KOPT-K1 (cell line): ENCODE measurements around the gene MED1.
"Not testable (repeated sequence)": the region's sequence is repeated elsewhere in the genome, so short reads cannot be mapped to it uniquely, and the experiment has no call there.

Experiments used
- H3K27ac ChIP-seq: fragments of 200-600 bp; sonication (generic); 2 replicates; pipeline ENCODE4 v1.5.1; 2016; ENCODE audit warnings: antibody characterized with exemption, mild to moderate bottlenecking, low read depth, low read length; ENCODE audit not compliant: poor library complexity, severe bottlenecking
- H3K36me3 ChIP-seq: fragments of 200-600 bp; sonication (generic); 2 replicates; pipeline ENCODE4 v1.5.1; 2017; ENCODE audit warnings: antibody characterized with exemption, mild to moderate bottlenecking, low read length, moderate library complexity; ENCODE audit not compliant: insufficient read depth
- H3K9me3 ChIP-seq: fragments of 200-600 bp; sonication (generic); 2 replicates; pipeline ENCODE4 v1.5.1; 2017; ENCODE audit warnings: antibody characterized with exemption, low read length, mild to moderate bottlenecking; ENCODE audit not compliant: insufficient read depth, poor library complexity, severe bottlenecking

MED1 gene, protein sequence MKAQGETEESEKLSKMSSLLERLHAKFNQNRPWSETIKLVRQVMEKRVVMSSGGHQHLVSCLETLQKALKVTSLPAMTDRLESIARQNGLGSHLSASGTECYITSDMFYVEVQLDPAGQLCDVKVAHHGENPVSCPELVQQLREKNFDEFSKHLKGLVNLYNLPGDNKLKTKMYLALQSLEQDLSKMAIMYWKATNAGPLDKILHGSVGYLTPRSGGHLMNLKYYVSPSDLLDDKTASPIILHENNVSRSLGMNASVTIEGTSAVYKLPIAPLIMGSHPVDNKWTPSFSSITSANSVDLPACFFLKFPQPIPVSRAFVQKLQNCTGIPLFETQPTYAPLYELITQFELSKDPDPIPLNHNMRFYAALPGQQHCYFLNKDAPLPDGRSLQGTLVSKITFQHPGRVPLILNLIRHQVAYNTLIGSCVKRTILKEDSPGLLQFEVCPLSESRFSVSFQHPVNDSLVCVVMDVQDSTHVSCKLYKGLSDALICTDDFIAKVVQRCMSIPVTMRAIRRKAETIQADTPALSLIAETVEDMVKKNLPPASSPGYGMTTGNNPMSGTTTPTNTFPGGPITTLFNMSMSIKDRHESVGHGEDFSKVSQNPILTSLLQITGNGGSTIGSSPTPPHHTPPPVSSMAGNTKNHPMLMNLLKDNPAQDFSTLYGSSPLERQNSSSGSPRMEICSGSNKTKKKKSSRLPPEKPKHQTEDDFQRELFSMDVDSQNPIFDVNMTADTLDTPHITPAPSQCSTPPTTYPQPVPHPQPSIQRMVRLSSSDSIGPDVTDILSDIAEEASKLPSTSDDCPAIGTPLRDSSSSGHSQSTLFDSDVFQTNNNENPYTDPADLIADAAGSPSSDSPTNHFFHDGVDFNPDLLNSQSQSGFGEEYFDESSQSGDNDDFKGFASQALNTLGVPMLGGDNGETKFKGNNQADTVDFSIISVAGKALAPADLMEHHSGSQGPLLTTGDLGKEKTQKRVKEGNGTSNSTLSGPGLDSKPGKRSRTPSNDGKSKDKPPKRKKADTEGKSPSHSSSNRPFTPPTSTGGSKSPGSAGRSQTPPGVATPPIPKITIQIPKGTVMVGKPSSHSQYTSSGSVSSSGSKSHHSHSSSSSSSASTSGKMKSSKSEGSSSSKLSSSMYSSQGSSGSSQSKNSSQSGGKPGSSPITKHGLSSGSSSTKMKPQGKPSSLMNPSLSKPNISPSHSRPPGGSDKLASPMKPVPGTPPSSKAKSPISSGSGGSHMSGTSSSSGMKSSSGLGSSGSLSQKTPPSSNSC (N-terminal part only)

DNA sequence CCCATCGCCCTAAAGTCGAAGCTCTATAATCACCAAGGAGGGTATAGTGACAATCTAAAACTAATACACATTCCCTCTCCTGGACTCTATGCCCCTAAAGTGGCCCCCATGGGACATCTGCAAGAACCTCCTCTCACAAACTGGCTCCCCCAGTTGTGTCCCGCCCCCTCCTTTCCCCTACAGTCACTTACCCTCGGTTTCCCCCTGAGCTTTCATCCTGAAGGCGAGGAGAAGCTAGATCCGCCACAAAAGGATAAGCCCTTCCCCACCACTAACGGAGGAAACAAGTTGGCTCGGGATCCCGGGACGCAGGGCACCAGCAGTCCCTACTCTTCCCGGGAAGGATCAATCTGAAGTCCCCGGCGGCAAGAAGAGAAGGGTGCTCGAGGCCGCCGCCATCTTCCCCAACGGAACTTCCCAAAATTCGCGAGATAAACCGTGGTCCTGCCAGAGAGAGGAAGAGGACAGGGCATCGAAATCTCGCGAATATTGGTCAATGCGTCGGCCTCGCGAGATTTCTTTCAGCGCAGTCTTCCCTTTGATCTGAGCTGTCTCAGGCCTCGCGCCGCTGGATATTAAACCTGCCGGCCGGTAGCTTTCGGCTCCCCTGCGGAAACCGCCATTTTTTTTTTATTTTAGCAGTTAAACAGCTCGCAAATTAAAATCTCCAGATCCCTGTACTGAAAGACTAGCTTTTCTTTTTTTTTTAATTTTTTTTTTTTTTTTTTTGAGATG lies at the start of gene MED1:
Gene MED1, minus strand, starts transcription at position 417 of the 735 bp plus-strand sequence. Its CDS starts 201 bp downstream, at position 216.
- Histone ChIP-seq H3K36me3 (peaks cover 27% of the 10 kb centered on the region), H3K9me3 (no peaks in the 10 kb centered on the region), H3K27ac (peak within 1 kb of the TSS; percentile 85)

DNA sequence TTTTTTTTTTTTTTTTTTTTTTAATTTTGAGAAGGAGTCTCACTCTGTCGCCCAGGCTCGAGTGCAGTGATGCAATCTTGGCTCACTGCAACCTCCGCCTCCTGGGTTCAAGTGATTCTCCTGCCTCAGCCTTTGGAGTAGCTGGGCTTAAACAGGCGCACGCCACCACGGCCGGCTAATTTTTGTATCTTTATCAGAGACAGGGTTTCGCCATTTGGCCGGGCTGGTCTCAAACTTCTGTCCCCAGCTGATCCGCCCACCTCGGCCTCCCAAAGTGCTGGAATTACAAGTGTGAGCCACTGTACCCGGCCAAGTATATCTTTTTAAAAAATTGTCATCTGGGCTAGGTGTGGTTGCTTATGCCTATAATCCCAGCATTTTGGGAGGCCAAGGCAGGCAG lies 45.9 kb upstream of the MED1 start:
- not testable (repeated sequence) for H3K27ac ChIP-seq
- Histone ChIP-seq H3K9me3 (peaks cover 17% of the 10 kb centered on the region), H3K36me3 (peaks cover 96% of the 10 kb centered on the region)

DNA sequence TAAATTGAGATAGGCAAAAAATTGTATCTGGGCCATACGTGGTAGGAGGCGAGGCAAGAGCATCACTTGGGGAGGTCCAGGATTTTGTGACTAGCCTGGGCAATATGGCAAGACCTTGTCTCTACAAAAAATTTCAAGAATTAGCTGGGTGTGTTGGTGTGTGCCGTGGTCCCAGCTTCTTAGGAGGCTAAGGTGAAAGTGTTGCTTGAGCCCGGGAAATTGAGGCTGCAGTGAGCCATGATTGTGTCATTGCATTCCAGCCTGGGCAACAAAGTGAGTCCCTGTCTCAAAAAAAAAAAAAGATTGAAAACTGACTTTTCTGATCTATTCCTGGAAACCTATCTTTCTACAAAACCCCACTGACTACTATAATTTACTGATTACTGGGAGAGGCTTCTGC lies 36.9 kb upstream of the MED1 start:
- peaks cover 98% of the 10 kb centered on the region for H3K36me3 ChIP-seq
- no peaks in the 10 kb centered on the region for H3K9me3 ChIP-seq
- no peak overlapping the region for H3K27ac ChIP-seq

DNA sequence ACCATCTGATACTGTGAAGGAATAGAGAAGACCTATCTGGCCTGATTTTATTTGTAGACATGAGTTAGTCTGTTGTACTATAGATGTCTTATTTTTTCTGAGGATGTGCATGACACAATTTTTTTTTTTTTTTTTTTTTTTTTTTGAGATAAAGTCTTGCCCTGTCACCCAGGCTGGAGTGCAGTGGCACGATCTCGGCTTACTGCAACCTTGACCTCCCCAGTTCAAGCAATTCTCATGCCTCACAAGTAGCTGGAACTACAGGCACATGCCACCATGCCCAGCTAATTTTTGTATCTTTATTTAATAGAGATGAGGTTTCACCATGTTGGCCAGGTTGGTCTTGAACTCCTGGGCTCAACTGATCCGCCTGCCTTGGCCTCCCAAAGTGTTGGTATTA lies 36.4 kb upstream of the MED1 start:
- not testable (repeated sequence) for H3K27ac ChIP-seq, H3K9me3 ChIP-seq
- peaks cover 98% of the 10 kb centered on the region for H3K36me3 ChIP-seq

DNA sequence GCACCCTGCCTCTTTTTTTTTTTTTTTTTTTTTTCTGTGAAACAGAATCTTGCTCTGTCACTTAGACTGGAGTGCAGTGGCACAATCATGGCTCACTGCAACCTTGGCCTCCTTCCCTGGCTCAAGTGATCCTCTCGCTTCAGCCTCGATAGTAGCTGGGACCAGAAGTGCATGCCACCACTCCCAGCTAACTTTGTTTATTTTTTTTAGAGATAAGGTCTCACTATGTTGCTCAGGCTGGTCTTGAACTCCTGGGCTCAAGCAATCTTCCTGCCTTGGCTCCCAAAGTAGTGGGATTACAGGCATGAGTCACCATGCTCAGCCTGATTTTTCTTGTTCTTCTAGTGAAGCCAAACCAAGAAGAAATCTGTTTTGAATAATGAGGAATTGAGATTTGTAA lies 35.2 kb upstream of the MED1 start:
- peaks cover 98% of the 10 kb centered on the region for H3K36me3 ChIP-seq
- no peak overlapping the region for H3K27ac ChIP-seq
- H3K9me3 ChIP-seq, result no peaks in the 10 kb centered on the region

DNA sequence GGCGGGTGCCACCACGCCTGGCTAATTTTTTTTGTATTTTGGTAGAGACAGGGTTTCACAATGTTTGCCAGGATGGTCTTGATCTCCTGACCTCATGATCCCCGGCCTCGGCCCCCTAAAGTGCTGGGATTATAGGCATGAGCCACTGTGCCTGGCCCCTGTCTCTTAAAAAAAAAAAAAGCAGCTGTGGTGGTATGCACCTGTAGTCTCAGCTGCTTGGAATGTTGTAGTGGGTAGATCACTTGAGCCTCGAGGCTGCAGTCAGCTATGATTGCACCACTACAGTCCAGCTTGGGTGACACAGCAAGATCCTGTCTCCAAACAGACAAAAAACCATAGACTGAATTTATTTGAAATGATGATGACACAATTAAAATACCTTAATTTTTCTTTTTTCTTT lies 34.5 kb upstream of the MED1 start:
- Histone ChIP-seq H3K36me3 (peaks cover 98% of the 10 kb centered on the region), H3K27ac (no peak overlapping the region), H3K9me3 (no peaks in the 10 kb centered on the region)

DNA sequence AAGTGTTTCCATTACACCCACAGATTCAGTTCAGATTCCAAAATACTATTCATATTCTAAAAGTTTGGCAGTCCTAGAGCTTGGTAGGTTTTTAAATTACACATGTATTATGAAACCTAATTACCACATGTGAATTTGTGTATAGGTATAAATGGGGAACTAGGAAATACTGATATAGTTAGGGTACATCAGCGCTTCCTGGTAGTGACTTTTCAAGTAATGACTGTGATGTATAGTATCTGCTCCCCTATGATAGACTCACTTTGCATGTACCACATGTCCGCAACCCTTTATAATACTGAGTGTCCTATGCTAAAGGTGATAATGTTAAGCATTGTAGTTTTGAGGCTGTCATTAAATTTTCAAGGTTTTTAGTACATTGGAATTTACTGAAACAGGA lies 33.1 kb upstream of the MED1 start:
- H3K9me3 ChIP-seq, result no peaks in the 10 kb centered on the region
- no peak overlapping the region for H3K27ac ChIP-seq
- peaks cover 98% of the 10 kb centered on the region for H3K36me3 ChIP-seq

DNA sequence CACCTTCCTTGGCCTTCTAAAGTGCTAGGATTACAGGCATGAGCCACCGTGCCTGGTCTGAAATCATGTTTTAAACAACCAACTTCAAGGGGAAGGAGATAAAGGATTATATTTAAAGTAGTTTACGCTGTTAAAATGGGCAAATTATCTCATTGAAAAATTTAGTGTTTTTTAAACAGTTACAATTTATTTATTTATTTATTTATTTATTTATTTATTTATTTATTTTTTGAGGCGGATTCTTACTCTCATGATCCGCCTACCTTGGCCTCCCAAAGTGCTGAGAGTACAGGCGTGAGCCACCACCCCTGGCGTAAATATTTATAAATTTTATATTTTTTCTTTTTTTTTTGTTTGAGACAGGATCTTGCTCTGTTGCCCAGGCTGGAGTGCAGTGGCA lies 32.4 kb upstream of the MED1 start:
- H3K36me3 ChIP-seq, result peaks cover 98% of the 10 kb centered on the region
- no peaks in the 10 kb centered on the region for H3K9me3 ChIP-seq
- H3K27ac ChIP-seq, result no peak overlapping the region

DNA sequence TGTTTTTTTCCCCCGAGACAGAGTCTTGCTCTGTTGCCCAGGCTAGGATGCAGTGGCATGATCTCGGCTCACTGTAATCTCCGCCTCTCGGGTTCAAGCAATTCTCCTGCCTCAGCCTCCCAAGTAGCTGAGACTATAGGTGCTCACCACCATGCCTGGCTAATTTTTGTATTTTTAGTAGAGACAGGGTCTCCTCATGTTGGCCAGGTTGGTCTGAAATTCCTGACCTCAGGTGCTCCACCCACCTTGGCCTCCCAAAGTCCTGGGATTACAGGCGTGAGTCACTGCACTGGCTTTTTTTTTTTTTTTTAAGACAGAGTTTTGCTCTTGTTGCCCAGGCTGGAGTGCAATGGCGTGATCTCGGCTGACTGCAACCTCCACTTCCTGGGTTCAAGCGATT lies 28.6 kb upstream of the MED1 start:
- not testable (repeated sequence) for H3K9me3 ChIP-seq, H3K27ac ChIP-seq
- H3K36me3 ChIP-seq, result peaks cover 97% of the 10 kb centered on the region

DNA sequence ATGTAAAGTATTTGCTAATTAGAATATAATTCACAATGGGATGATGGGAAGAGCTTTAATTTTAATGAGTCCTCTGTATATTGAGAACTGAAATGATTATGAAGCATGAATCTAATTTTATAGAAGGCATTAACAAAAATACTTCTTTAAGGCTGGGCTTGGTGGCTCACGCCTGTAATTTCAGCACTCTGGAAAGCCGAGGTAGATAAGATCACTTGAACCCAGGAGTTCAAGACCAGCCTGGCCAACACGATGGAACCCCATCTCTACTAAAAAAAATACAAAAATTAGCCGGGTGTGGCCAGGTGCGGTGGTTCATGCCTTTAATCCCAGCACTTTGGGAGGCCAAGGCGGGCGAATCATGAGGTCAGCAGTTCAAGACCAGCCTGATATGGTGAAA lies 22.2 kb upstream of the MED1 start:
- no peak overlapping the region for H3K27ac ChIP-seq
- no peaks in the 10 kb centered on the region for H3K9me3 ChIP-seq
- peaks cover 95% of the 10 kb centered on the region for H3K36me3 ChIP-seq

DNA sequence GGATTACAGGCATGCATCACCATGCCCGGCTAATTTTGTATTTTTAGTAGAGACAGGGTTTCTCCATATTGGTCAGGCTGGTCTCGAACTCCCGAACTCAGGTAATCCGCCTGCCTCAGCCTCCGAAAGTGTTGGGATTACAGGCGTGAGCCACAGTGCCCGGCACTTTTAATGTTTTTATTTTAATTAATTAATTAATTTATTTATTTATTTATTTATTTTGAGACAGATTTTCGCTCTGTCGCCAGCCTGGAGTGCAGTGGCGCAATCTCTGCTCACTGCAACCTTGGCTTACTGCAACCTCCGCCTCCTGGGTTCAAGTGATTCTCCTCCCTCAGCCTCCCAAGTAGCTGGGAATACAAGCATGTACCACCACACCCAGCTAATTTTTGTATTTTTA lies 17.5 kb upstream of the MED1 start:
- peaks cover 86% of the 10 kb centered on the region for H3K36me3 ChIP-seq
- H3K27ac ChIP-seq, H3K9me3 ChIP-seq: not testable (repeated sequence)

DNA sequence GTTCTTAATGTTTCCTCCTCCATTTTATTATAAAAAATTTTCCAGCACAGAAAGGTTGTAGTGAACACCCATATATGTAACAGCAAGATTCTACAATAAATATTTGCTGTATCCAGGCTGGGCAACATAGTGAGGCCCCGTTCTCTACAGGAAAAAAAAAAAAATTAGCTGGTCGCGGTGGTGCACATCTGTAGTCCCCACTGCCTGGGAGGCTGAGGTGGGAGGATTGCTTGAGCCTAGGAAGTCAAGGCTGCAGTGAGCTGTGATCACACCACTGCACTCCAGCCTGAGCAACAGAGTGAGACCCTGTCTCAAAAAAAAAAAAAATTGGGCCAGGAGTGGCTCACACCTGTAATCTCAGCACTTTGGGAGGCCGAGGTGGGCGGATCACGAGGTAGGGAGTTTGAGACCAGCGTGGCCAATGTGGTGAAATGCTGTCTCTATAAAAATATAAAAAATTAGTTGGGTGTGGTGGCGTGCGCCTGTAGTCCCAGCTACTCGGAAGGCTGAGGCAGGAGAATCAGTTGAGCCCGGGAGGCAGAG lies 13.6 kb upstream of the MED1 start:
- peaks cover 47% of the 10 kb centered on the region for H3K36me3 ChIP-seq
- not testable (repeated sequence) for H3K27ac ChIP-seq, H3K9me3 ChIP-seq

DNA sequence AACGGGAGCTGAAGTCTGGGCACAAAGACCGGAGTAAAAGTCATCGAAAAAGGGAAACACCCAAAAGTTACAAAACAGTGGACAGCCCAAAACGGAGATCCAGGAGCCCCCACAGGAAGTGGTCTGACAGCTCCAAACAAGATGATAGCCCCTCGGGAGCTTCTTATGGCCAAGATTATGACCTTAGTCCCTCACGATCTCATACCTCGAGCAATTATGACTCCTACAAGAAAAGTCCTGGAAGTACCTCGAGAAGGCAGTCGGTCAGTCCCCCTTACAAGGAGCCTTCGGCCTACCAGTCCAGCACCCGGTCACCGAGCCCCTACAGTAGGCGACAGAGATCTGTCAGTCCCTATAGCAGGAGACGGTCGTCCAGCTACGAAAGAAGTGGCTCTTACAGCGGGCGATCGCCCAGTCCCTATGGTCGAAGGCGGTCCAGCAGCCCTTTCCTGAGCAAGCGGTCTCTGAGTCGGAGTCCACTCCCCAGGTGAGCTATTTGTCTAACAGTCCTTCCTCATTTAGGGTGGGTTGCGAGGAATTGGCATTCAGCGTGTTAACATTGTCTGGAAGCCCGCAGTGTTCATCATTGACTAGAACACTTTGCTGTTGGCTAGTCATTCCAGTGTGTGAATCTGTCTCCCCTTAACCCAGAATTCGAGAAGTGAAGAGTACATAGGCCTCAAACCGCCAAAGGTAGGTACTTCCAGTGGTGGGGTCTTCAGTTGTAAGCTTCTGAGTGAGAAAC lies 11.7 kb upstream of the MED1 start:
- peaks cover 30% of the 10 kb centered on the region for H3K36me3 ChIP-seq
- H3K9me3 ChIP-seq, result no peaks in the 10 kb centered on the region
- H3K27ac ChIP-seq, result peak overlapping the region; percentile 90
